K562 (cell line): ENCODE data around the gene BAG1. TPM values are rescaled to one million over a fixed set of nuclear protein-coding genes. Genes with fewer than 3 reads are reported as not detected.
A peak's percentile ranks its signal among the peaks of the same experiment; 100 is the strongest.

ENCODE experiments used
- ATF6 ChIP-seq: sonication (generic); formaldehyde crosslinking; IDR thresholded peaks from 2 replicates; pipeline ENCODE4 v1.4.0; 2020; ENCODE audit warnings: mild to moderate bottlenecking, missing genetic modification reagents
- CREB3L1 ChIP-seq: fragments of 450-650 bp; IDR thresholded peaks from 2 replicates; pipeline ENCODE4 v1.6.1; 2014; ENCODE audit warnings: low read depth, mild to moderate bottlenecking, moderate library complexity, borderline replicate concordance
- KDM4B ChIP-seq, 2 experiments: fragments of 450-650 bp in 1 of 2; sonication (generic) in 1 of 2; IDR thresholded peaks; 2 replicates each; pipeline ENCODE4 v1.6.1; 2016 to 2017; ENCODE audit warnings: borderline replicate concordance in 2 of 2, antibody characterized with exemption in 1 of 2, low read depth in 1 of 2, mild to moderate bottlenecking in 1 of 2
- NCOA6 ChIP-seq: fragments of 450-650 bp; IDR thresholded peaks from 2 replicates; pipeline ENCODE4 v1.6.1; 2017; ENCODE audit warnings: mild to moderate bottlenecking
- PHTF2 ChIP-seq: fragments of 250-450 bp; sonication (Bioruptor Pico); IDR thresholded peaks from 2 replicates; pipeline ENCODE4 v1.5.0; 2021; ENCODE audit warnings: mild to moderate bottlenecking
- POLR2AphosphoS2 ChIP-seq: IDR thresholded peaks from 2 replicates; pipeline ENCODE4 v1.6.1; 2012; ENCODE audit warnings: low read length, improper control_type of control experiment
- POLR2AphosphoS5 ChIP-seq: IDR thresholded peaks from 2 replicates; pipeline ENCODE4 v1.6.1; 2011; ENCODE audit warnings: mild to moderate bottlenecking, low read depth, low read length, moderate library complexity; ENCODE audit not compliant: control insufficient read depth, insufficient read depth
- RBBP5 ChIP-seq: fragments of 200-600 bp; sonication (generic); IDR thresholded peaks from 2 replicates; pipeline ENCODE4 v1.6.1; 2012; ENCODE audit warnings: borderline replicate concordance, mild to moderate bottlenecking, low read length, control low read depth, inconsistent platforms; ENCODE audit not compliant: insufficient read depth, poor library complexity, severe bottlenecking
- RFX5 ChIP-seq: IDR thresholded peaks from 2 replicates; pipeline ENCODE4 v1.6.1; 2011; ENCODE audit warnings: low read depth, mild to moderate bottlenecking, improper control_type of control experiment, low read length
- SOX6 ChIP-seq: fragments of 450-650 bp; IDR thresholded peaks from 2 replicates; pipeline ENCODE4 v1.6.1; 2014; ENCODE audit warnings: mild to moderate bottlenecking
- SRSF7 ChIP-seq: fragments of 200-400 bp; formaldehyde crosslinking; optimal IDR thresholded peaks from 2 replicates; pipeline ENCODE3; 2017; ENCODE audit warnings: mild to moderate bottlenecking, low read depth, low read length
- TAL1 ChIP-seq: fragments of 450-650 bp; IDR thresholded peaks from 2 replicates; pipeline ENCODE4 v1.6.1; 2016; ENCODE audit warnings: mild to moderate bottlenecking
- TRIM24 ChIP-seq, 2 experiments: fragments of 450-650 bp; IDR thresholded peaks; 2 replicates each; pipeline ENCODE4 v1.6.1; 2016
- XRCC4 ChIP-seq: IDR thresholded peaks from one replicate; pipeline ENCODE4 v1.6.1; 2011; ENCODE audit not compliant: insufficient read depth, insufficient read length; ENCODE audit errors: extremely low read depth
- ZBTB33 ChIP-seq: sonication (generic); formaldehyde crosslinking; IDR thresholded peaks from 2 replicates; pipeline ENCODE4 v1.8.1; 2023; ENCODE audit warnings: mild to moderate bottlenecking, missing genetic modification reagents
- ZNF655 ChIP-seq: fragments of 250-450 bp; sonication (Bioruptor Pico); IDR thresholded peaks from 2 replicates; pipeline ENCODE4 v1.5.0; 2021
- ZNF780A ChIP-seq: fragments of 250-450 bp; sonication (Bioruptor Pico); IDR thresholded peaks from 2 replicates; pipeline ENCODE4 v1.5.0; 2021; ENCODE audit warnings: mild to moderate bottlenecking
- ZSCAN32 ChIP-seq: fragments of 450-650 bp; formaldehyde crosslinking; IDR thresholded peaks from 2 replicates; pipeline ENCODE4 v1.4.0; 2020; ENCODE audit warnings: mild to moderate bottlenecking, moderate library complexity
- polyA plus RNA-seq, 8 experiments: library from polyadenylated mRNA; depleted of rRNA in 4 of 8; stranded (reverse) in 5 of 8; unstranded in 3 of 8; fragments of >200 nt; fragmentation: Nextera tagmentation in 2 of 8; fragmentation: Illumina TruSeq in 1 of 8; extraction: Ambion mirVana in 2 of 8; extraction: Trizol in 1 of 8; gene quantifications; 2 replicates each; pipeline versions ENCODE4 v1.2.1 to v1.2.3, GENCODE V29; 2011 to 2014; ENCODE audit warnings: inconsistent platforms in 1 of 8, missing spikeins in 1 of 8
- total RNA-seq, 7 experiments: library from RNA; depleted of rRNA in 6 of 7; stranded (reverse); fragments of >200 nt in 6 of 7; fragmentation: Illumina TruSeq in 2 of 7; extraction: Trizol in 2 of 7; gene quantifications; 2 replicates each; pipeline versions ENCODE4 v1.2.1 to v1.2.3, GENCODE V29; 2011 to 2021; ENCODE audit warnings: low replicate concordance in 1 of 7
- TF ChIP-seq, protein P1 (sequence below): fragments of 200-800 bp; sonication (Bioruptor generic); IDR thresholded peaks from 2 replicates; pipeline ENCODE4 v1.6.1; 2017; ENCODE audit warnings: missing genetic modification characterization, missing compliant biosample characterization
- TF ChIP-seq, protein P2 (sequence below): fragments of 450-650 bp; conservative IDR thresholded peaks from 2 replicates; pipeline ENCODE4 v1.6.1; 2016; ENCODE audit warnings: missing genetic modification characterization, low read depth, mild to moderate bottlenecking, missing compliant biosample characterization, moderate library complexity

The BAG1 gene
- total and polyA plus RNA-seq, 9 of the 15 experiments (the other 6 are each of a cell fraction or from before 2014, with no cell fraction given), result 9.7 to 106 (median 56.9) TPM

DNA sequence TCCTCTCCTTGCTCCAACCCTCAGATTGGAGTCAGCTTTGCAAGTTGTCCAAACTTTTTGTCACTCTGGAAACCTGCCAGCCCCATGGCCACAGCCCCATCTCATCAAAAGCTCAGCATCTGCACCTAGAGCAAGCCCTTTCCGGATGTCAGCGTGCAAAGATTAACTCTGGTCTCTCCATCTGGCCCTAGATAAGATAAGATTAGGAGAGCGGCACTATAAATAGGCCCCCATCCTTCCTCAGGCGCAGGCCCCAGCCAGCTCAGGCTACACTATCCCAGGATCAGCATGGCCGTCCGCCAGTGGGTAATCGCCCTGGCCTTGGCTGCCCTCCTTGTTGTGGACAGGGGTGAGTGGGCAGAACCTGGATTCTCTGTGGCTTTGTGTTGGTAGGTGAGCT, 24.6 kb downstream of the BAG1 start, which contains the start of gene SPINK4 (continued):
- TF ChIP-seq, protein P1, sequence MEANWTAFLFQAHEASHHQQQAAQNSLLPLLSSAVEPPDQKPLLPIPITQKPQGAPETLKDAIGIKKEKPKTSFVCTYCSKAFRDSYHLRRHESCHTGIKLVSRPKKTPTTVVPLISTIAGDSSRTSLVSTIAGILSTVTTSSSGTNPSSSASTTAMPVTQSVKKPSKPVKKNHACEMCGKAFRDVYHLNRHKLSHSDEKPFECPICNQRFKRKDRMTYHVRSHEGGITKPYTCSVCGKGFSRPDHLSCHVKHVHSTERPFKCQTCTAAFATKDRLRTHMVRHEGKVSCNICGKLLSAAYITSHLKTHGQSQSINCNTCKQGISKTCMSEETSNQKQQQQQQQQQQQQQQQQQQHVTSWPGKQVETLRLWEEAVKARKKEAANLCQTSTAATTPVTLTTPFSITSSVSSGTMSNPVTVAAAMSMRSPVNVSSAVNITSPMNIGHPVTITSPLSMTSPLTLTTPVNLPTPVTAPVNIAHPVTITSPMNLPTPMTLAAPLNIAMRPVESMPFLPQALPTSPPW (CRISPR knock-in tag), result peak; percentile 66; the same call in 1 of the 2 replicates
- TF ChIP-seq KDM4B (IDR thresholded peaks at IDR 0.05; ENCODE audit: borderline replicate concordance in 2 of 2, low read depth in 1 of 2) (no peak), ATF6 (CRISPR knock-in tag) (no peak), ZBTB33 (no peak), SOX6 (peak; percentile 93), NCOA6 (no peak), PHTF2 (CRISPR knock-in tag) (no peak), POLR2AphosphoS2 (no peak), POLR2AphosphoS5 (peak; percentile 92), ZNF780A (CRISPR knock-in tag) (no peak), TRIM24 (IDR thresholded peaks at IDR 0.05) (peak; percentile 85 to 89), TAL1 (peak; percentile 96), SRSF7 (no peak), RFX5 (no peak), ZNF655 (no peak), XRCC4 (no peak), RBBP5 (no peak), CREB3L1 (no peak), ZSCAN32 (no peak)
- TF ChIP-seq, protein P2, sequence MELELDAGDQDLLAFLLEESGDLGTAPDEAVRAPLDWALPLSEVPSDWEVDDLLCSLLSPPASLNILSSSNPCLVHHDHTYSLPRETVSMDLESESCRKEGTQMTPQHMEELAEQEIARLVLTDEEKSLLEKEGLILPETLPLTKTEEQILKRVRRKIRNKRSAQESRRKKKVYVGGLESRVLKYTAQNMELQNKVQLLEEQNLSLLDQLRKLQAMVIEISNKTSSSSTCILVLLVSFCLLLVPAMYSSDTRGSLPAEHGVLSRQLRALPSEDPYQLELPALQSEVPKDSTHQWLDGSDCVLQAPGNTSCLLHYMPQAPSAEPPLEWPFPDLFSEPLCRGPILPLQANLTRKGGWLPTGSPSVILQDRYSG (tag), result no peak
